HEK293 (cell line): Measurements from ENCODE around the gene AMY1B.
"Not testable (repeated sequence)": the region's sequence is repeated elsewhere in the genome, so short reads cannot be mapped to it uniquely, and the experiment has no call there.

Experiments
- CTCF ChIP-seq: fragments of 450-650 bp; formaldehyde crosslinking; IDR thresholded peaks from 2 replicates; pipeline ENCODE4 v1.5.1; 2016; ENCODE audit warnings: missing biosample characterization, missing genetic modification characterization
- GLI4 ChIP-seq: fragments of 450-650 bp; formaldehyde crosslinking; IDR thresholded peaks from 2 replicates; pipeline ENCODE4 v1.5.1; 2016; ENCODE audit warnings: missing biosample characterization, missing genetic modification characterization
- SP3 ChIP-seq: fragments of 450-650 bp; formaldehyde crosslinking; IDR thresholded peaks from 2 replicates; pipeline ENCODE4 v1.5.1; 2016; ENCODE audit warnings: missing biosample characterization, missing genetic modification characterization
- ZBTB1 ChIP-seq: fragments of 450-650 bp; formaldehyde crosslinking; IDR thresholded peaks from 2 replicates; pipeline ENCODE4 v1.5.1; 2016; ENCODE audit warnings: missing biosample characterization, missing genetic modification characterization
- ZBTB26 ChIP-seq: fragments of 450-650 bp; formaldehyde crosslinking; optimal IDR thresholded peaks from 2 replicates; pipeline ENCODE3; 2016; ENCODE audit warnings: missing biosample characterization, mild to moderate bottlenecking, missing genetic modification characterization
- ZNF24 ChIP-seq: fragments of 450-650 bp; formaldehyde crosslinking; IDR thresholded peaks from 2 replicates; pipeline ENCODE4 v1.5.1; 2016; ENCODE audit warnings: missing biosample characterization, missing genetic modification characterization
- ZNF571 ChIP-seq: fragments of 450-650 bp; formaldehyde crosslinking; IDR thresholded peaks from 2 replicates; pipeline ENCODE4 v1.5.0; 2017; ENCODE audit warnings: missing biosample characterization, missing genetic modification characterization
- ZSCAN23 ChIP-seq: fragments of 450-650 bp; formaldehyde crosslinking; IDR thresholded peaks from 2 replicates; pipeline ENCODE4 v1.5.1; 2016; ENCODE audit warnings: missing biosample characterization, missing genetic modification characterization

DNA sequence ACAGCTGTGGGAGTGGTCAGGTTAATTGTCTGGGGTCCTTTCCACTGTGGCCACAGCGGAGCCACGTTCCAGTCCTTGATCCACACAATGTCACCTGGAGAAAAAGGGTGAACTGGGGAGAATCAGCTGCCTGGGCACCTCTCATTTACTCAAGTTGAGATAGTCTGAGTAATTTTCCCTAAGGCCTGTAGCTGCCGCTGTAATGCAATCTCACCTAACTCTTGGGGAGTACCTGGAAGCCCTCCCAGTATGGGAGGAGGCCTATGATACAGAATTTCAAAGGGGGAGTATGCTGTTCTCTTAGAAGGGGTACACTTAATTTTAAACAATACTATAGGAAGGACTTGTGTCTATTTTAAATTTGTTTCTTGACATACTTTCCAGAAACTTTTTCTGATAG lies 45.7 kb downstream of the AMY1B start:
- not testable (repeated sequence) for TF ChIP-seq ZSCAN23, ZNF571, CTCF, ZBTB26, ZBTB1, SP3, ZNF24, GLI4 (tag by site-specific recombination)
